ENCODE data around the gene SLC34A1. TPM values are rescaled to one million over a fixed set of nuclear protein-coding genes. Genes with fewer than 3 reads are reported as not detected.

Gene SLC34A1
- total RNA-seq (2014; rRNA removed; shearing (Covaris generic)) (0.05 and 0.35 TPM in 2 replicates), total RNA-seq (2022) (0.46 and 0.63 TPM in 2 replicates), Bru-seq, nascent RNA (percentile 24 among the genes with signal in this experiment), BruChase-seq, experiment 1, labeled RNA remaining after a 6-hour chase (percentile 17 among the genes with signal in this experiment), BruChase-seq, experiment 2, labeled RNA remaining after a 2-hour chase (percentile 15 among the genes with signal in this experiment)
- long read RNA-seq: 0 reads

DNA sequence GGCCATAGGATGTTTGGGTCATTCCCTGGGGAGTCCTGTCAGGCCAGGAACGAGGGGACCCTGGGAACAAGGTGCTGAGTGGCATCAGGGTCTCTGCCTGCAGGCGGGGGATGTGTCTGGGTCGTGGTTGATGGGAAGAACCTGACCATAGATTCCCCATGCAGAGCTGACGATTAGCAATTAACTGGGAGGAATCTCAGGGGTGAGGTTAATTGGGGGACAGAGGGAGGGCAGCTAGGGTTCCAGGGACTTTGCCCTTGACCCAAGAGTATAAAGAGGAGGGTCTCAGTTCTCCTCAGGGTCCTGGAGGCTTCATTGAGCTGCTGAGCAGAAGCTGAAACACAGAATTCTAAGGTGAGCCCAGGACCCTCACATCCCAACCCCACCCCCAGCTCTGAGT is at the start of gene SLC34A1:
TSS of gene SLC34A1 (plus strand) at position 301 of the 400 bp plus-strand sequence. CDS start 1,308 bp downstream, outside the sequence.
- CTCF ChIA-PET (ENCODE audit: unreplicated experiment): interaction anchor here (2.1 kb wide), 1 partner anchor 14 kb away, joined by 7 read pairs; no protein-coding TSS in a partner anchor
- Histone ChIP-seq H2AFZ (ENCODE audit: low read length) (no peak within 1 kb of the TSS), H3K9me2 (ENCODE audit: insufficient read depth, low read length) (no peaks in the 10 kb centered on the region), H3K9me3 (ENCODE audit: low read length) (no peaks in the 10 kb centered on the region), H3K27ac (ENCODE audit: low read depth, low read length, poor library complexity, severe bottlenecking) (no peak within 1 kb of the TSS), H4K20me1 (ENCODE audit: insufficient read depth, low read length) (no peaks in the 10 kb centered on the region), H3K4me3 (ENCODE audit: low read depth, low read length, poor library complexity, severe bottlenecking) (no peak within 1 kb of the TSS), H3K4me2 (ENCODE audit: low read length) (no peak within 1 kb of the TSS), H3K4me1 (ENCODE audit: insufficient read depth, low read length, poor library complexity, severe bottlenecking) (peaks cover 33% of the 10 kb centered on the region), H3K36me3 (ENCODE audit: insufficient read depth, low read length) (no peaks in the 10 kb centered on the region), H3K79me2 (ENCODE audit: insufficient read depth, low read depth, low read length) (no peaks in the 10 kb centered on the region)
- no TSS peak for BruUV-seq (replicated peaks)
- TF ChIP-seq EZH2phosphoT487 (IDR thresholded peaks at IDR 0.05; ENCODE audit: borderline replicate concordance, low read depth, low read length): no peak
- TF ChIP-seq CTCF (conservative IDR thresholded peaks at IDR 0.05; ENCODE audit: low read length): no peak
- POLR2A ChIA-PET: no interaction called here
- no peak for DNase-seq (ENCODE audit: low spot score)
- intact Hi-C loops (cut with micrococcal nuclease; ENCODE audit: unreplicated experiment): no loop called here

GRCh38 chr5:177334781-177335700 is 49.2 kb upstream of the SLC34A1 start:
- Histone ChIP-seq H3K4me1 (ENCODE audit: insufficient read depth, low read length, poor library complexity, severe bottlenecking) (peaks cover 3% of the 10 kb centered on the region), H3K79me2 (ENCODE audit: insufficient read depth, low read depth, low read length) (peaks cover 6% of the 10 kb centered on the region; the same call in 1 of the 2 replicates), H3K4me2 (ENCODE audit: low read length) (no peak overlapping the region), H2AFZ (ENCODE audit: low read length) (no peak overlapping the region), H3K4me3 (ENCODE audit: low read depth, low read length, poor library complexity, severe bottlenecking) (no peak overlapping the region), H3K9me3 (ENCODE audit: low read length) (no peaks in the 10 kb centered on the region), H3K27ac (ENCODE audit: low read depth, low read length, poor library complexity, severe bottlenecking) (no peak overlapping the region), H3K36me3 (ENCODE audit: insufficient read depth, low read length) (peaks cover 99% of the 10 kb centered on the region), H3K9me2 (ENCODE audit: insufficient read depth, low read length) (no peaks in the 10 kb centered on the region), H4K20me1 (ENCODE audit: insufficient read depth, low read length) (no peaks in the 10 kb centered on the region)
- ChIA-PET CTCF (ENCODE audit: unreplicated experiment) (no interaction called here), POLR2A (interaction anchor here (0.5 to 0.8 kb wide), 3 partner anchors 40 to 209 kb away, joined by 3 read pairs; no protein-coding TSS in a partner anchor)
- intact Hi-C loops (cut with micrococcal nuclease; ENCODE audit: unreplicated experiment): no loop called here
- TF ChIP-seq CTCF (conservative IDR thresholded peaks at IDR 0.05; ENCODE audit: low read length): no peak
- TF ChIP-seq EZH2phosphoT487 (IDR thresholded peaks at IDR 0.05; ENCODE audit: borderline replicate concordance, low read depth, low read length): no peak
- no TSS peak for BruUV-seq (replicated peaks)
- DNase-seq (ENCODE audit: low spot score): no peak

Measured in OCI-LY7 (cell line).